WI38 (cell line): ENCODE data around the gene RHEX.

Experiments used
- H3K4me3 ChIP-seq: 2 replicates; pipeline ENCODE4 v1.5.1; 2011; ENCODE audit warnings: low read depth, mild to moderate bottlenecking, control low read depth, low read length
- TF ChIP-seq, protein P1 (sequence below): IDR thresholded peaks from 2 replicates; pipeline ENCODE4 v1.5.1; 2012; ENCODE audit warnings: low read depth, mild to moderate bottlenecking, control low read depth, low read length

Gene RHEX

DNA sequence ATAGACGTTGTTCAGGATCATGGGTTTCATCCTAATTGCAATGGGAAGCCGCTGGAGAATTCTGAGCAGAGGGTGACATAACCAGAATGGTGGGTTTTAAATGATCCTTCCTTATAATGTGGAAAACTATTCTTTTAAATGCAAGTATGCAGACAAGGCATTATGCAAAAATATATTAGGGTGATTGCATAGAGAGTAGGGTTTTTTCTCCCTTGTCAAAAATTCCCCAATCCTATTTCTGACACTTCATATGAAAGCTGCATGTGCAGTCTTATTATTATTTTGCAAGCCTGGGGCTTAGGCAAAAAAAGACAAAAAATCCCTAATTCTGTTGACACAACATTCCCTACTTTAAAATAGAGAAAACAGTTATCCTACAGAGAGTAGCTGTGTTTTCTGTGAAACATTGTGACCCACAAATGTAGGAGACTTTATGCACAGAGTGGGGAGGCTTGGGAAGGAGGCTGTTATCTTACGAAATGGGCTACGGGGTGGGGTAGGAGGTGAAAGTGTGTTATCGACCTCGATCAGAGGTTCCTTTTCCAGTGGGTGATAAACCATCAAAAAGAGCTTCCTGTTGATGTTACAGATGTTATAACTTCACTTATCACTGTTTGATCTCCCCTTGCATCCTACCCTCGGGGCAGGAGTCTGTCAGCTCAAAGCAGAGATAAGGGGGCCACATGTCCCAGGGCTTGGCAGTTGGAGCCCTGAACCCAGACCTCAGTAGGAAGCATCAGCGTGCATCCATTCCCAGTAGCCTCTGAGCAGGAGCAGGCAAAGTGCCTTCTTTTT lies 27.2 kb downstream of the RHEX start:
- TF ChIP-seq, protein P1, sequence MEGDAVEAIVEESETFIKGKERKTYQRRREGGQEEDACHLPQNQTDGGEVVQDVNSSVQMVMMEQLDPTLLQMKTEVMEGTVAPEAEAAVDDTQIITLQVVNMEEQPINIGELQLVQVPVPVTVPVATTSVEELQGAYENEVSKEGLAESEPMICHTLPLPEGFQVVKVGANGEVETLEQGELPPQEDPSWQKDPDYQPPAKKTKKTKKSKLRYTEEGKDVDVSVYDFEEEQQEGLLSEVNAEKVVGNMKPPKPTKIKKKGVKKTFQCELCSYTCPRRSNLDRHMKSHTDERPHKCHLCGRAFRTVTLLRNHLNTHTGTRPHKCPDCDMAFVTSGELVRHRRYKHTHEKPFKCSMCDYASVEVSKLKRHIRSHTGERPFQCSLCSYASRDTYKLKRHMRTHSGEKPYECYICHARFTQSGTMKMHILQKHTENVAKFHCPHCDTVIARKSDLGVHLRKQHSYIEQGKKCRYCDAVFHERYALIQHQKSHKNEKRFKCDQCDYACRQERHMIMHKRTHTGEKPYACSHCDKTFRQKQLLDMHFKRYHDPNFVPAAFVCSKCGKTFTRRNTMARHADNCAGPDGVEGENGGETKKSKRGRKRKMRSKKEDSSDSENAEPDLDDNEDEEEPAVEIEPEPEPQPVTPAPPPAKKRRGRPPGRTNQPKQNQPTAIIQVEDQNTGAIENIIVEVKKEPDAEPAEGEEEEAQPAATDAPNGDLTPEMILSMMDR, result no peak
- H3K4me3 ChIP-seq, result no peak overlapping the region

DNA sequence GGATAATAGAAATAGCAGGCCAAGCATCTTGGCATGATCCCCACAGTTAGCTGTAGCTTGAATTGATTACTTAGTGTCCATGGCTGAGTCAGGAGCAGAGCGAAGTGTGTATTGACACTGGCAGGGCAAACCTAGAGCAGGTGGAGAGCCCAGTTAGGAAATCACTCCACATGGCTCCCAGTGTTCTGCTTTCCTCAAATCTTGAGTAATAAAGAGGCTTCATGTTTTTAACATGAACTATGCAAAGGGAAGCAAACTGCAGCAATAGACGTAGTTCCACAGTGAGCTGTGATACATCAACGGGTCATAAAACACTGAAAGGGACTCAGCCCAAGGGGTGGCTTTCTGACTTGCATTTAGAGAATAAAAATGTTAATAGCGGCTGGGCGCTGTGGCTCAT lies 28.9 kb downstream of the RHEX start:
- H3K4me3 ChIP-seq, result no peak overlapping the region
- TF ChIP-seq, protein P1, result no peak

DNA sequence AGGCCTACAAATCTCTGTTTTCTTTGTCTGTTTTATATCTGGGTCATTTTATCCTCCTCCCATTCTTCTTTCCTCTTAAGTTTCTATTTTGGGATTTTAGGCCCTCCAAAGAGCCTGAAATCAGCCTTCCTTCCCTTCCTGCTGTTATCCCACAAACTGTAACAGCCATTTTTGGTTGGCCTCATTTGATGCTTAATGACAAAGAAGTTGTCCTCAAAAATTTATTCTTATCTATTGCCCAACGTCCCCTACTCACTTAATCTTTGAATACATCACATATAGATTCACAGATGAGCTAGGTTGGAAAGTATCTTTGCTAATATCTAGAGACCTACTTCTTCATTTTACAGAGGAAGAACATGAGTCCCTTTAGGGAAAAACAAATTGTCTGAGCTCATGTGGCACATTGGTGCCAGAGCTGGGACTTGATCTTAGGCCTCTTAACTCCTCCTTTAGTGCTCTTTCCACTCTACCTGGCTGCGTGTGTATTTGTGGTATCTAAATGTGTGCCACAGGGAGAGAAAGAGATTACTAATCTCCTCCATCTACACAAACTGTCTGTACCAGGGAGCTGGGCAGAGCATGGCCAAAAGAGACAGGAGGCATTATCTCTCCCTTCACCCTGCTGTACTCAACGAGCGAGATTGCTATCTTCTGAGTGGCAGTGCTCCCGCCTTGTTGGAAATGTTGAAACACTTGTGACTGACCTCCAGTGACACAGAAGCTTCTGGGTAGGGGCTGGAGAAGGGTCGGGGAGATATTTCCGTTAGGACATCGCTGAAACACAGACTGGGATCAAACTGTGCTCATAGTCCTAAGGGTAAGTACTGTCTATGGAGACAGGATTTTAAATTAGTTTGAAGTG lies 30.1 kb downstream of the RHEX start:
- no peak overlapping the region for H3K4me3 ChIP-seq
- TF ChIP-seq, protein P1, result no peak

DNA sequence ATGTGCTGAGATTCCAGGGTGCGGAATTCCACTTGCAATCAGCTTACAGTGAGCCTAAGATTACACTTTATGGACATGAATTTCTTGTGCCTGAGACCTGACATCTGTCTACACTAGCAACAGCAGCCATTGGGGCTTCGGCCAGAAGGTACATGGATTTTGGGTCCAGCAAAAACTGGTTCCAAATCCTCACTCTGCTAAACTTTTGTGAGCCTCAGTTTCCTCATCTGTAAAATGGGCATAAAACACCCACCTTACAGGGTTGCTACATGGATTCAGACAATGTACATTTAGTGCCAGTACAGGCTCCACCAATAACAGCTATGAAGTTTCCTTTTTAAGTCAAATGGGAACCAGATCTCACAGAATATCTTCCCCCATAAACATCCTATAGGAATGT lies 30.8 kb downstream of the RHEX start:
- no peak overlapping the region for H3K4me3 ChIP-seq
- TF ChIP-seq, protein P1, result no peak

DNA sequence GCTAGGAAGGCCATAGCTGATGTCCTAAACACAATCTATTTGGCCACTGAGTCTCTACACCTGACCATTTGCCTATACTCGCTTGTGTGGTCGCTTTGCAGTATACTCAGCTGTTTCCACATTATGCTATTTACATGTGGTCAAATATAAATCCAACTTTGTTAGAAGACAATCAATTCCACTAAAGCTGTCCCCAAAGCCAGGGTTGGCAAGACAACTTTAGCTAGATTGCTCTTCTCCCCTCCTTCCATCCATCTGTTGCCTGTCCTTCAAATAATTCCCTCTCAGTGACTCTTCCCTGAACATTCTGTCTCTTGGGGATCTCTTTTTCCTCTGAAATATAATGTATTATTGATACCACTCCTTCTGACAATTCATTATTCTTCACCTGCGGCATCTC lies 34.1 kb downstream of the RHEX start:
- TF ChIP-seq, protein P1, result no peak
- H3K4me3 ChIP-seq, result no peak overlapping the region

DNA sequence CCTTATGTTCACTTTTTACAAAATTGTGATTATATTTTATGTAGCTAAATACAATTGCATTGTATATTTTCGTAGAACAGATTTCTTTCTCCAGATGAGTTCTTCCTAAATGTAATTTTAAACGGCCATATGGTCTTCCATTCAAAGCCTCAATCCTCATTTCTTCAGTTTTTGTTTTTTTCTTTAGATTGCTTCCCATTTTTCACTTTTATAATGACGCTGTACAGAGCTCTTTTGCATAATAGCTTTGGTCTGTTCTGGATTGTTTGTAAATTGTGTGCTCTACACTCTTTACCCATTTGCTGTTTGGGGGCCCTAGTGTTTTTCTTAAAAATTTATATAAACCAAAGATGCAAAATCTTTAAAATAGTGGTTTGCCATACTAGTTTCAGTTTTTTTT lies 36.4 kb downstream of the RHEX start:
- H3K4me3 ChIP-seq, result no peak overlapping the region
- TF ChIP-seq, protein P1, result no peak

DNA sequence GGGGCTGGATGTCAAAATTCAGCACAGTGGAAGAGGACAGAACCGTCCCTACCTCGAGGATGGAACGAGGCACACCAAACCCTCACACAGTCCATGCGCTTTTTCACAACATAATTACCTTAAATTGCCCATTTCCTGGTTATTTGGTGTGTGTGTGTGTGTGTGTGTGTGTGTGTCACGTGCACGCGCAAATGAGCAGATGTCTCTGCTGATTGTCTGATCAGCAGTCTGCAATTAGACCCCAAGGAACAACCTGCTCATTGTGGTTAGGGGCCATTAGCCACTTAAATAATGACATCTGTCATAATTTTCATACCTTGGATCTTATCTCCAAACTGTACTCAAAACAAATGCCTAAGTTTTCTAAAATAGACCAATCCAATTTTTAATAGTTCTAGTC lies 41.1 kb downstream of the RHEX start:
- TF ChIP-seq, protein P1, result no peak
- no peak overlapping the region for H3K4me3 ChIP-seq
